MM.1S (cell line): ENCODE data around the gene PPP5C.

Source experiments
- DNase-seq: peaks from one replicate; pipeline ENCODE4 v3.0.0-alpha.2; 2015
- H2AFZ ChIP-seq: fragments of 300-600 bp; sonication (generic); 2 replicates; pipeline ENCODE4 v1.6.0; 2016; ENCODE audit warnings: antibody characterized with exemption, low read length
- H3F3A ChIP-seq: fragments of 300-600 bp; sonication (generic); 2 replicates; pipeline ENCODE4 v1.6.1; 2016; ENCODE audit warnings: mild to moderate bottlenecking, antibody characterized with exemption, low read length, moderate library complexity, mixed read lengths; ENCODE audit not compliant: insufficient read depth
- H3K27ac ChIP-seq: fragments of 300-600 bp; sonication (generic); 2 replicates; pipeline ENCODE4 v1.5.1; 2016; ENCODE audit warnings: mild to moderate bottlenecking, low read length
- H3K27me3 ChIP-seq: fragments of 300-600 bp; sonication (generic); replicated peaks from 2 replicates; pipeline ENCODE4 v1.6.0; 2016; ENCODE audit warnings: low read length; ENCODE audit not compliant: insufficient read depth
- H3K36me3 ChIP-seq: fragments of 300-600 bp; sonication (generic); replicated peaks from 2 replicates; pipeline ENCODE4 v1.6.1; 2016; ENCODE audit warnings: mild to moderate bottlenecking, low read length, mixed read lengths; ENCODE audit not compliant: insufficient read depth
- H3K4me1 ChIP-seq: fragments of 300-600 bp; sonication (generic); 2 replicates; pipeline ENCODE4 v1.6.1; 2016; ENCODE audit warnings: low read length, mixed read lengths
- H3K4me2 ChIP-seq: fragments of 300-600 bp; sonication (generic); 2 replicates; pipeline ENCODE4 v1.6.0; 2016; ENCODE audit warnings: low read depth, low read length
- H3K4me3 ChIP-seq: fragments of 300-600 bp; sonication (generic); 2 replicates; pipeline ENCODE4 v1.5.1; 2016; ENCODE audit warnings: low read length, mixed read lengths
- H3K79me2 ChIP-seq: fragments of 300-600 bp; sonication (generic); 2 replicates; pipeline ENCODE4 v1.6.1; 2016; ENCODE audit warnings: mixed run types, low read length, mixed read lengths
- H3K9ac ChIP-seq: fragments of 300-600 bp; sonication (generic); 2 replicates; pipeline ENCODE4 v1.6.1; 2016; ENCODE audit warnings: low read length, mixed read lengths
- H3K9me2 ChIP-seq: fragments of 300-600 bp; sonication (generic); replicated peaks from 2 replicates; pipeline ENCODE4 v1.6.1; 2016; ENCODE audit warnings: mild to moderate bottlenecking, low read length, mixed read lengths; ENCODE audit not compliant: insufficient read depth
- H3K9me3 ChIP-seq: fragments of 300-600 bp; sonication (generic); replicated peaks from 2 replicates; pipeline ENCODE4 v1.6.1; 2016; ENCODE audit warnings: mild to moderate bottlenecking, low read length, mixed read lengths; ENCODE audit not compliant: insufficient read depth
- H4K20me1 ChIP-seq: fragments of 300-600 bp; sonication (generic); 2 replicates; pipeline ENCODE4 v1.6.1; 2016; ENCODE audit warnings: mild to moderate bottlenecking, low read length, moderate library complexity, mixed read lengths; ENCODE audit not compliant: insufficient read depth
- EZH2 ChIP-seq: fragments of 300-600 bp; sonication (generic); optimal IDR thresholded peaks from 2 replicates; pipeline ENCODE3; 2017; ENCODE audit warnings: low read depth, mild to moderate bottlenecking, antibody characterized with exemption, low read length, mixed read lengths
- EZH2phosphoT487 ChIP-seq: fragments of 300-600 bp; sonication (generic); IDR thresholded peaks from 2 replicates; pipeline ENCODE4 v1.6.1; 2018; ENCODE audit warnings: antibody characterized with exemption, low read length
- TF ChIP-seq, protein P1 (sequence below): fragments of 300-600 bp; sonication (generic); IDR thresholded peaks from 2 replicates; pipeline ENCODE4 v1.5.1; 2016; ENCODE audit warnings: antibody characterized with exemption, low read length, mixed read lengths

PPP5C gene

DNA sequence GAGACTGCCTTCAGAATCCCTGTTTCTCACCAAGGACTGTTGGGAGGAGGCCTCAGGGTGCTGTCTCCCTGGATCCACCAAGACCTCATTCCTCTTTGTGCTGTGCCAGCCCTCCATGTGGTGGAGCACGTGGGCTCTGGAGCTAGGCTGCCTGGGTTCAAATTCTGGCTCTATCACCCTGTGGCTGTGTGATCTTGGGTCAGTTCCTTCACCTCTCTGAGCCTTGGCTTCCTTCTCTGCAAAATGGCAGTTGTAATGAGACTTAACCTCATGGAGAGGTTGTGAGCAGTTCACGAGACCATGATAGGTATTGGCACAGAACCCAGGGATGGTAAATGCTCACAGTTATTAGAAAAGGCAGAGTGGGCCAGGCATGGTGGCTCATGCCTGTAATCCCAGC is 75.5 kb downstream of the PPP5C start:
- Histone ChIP-seq H3K9me3 (no peaks in the 10 kb centered on the region), H2AFZ (no peak overlapping the region), H3K27me3 (peaks cover 82% of the 10 kb centered on the region), H3K4me2 (no peak overlapping the region), H3K36me3 (no peaks in the 10 kb centered on the region), H3K79me2 (no peaks in the 10 kb centered on the region), H3F3A (no peaks in the 10 kb centered on the region), H4K20me1 (no peaks in the 10 kb centered on the region), H3K4me3 (no peak overlapping the region), H3K4me1 (no peaks in the 10 kb centered on the region), H3K27ac (no peak overlapping the region), H3K9me2 (no peaks in the 10 kb centered on the region), H3K9ac (no peak overlapping the region)
- TF ChIP-seq EZH2 (no peak), EZH2phosphoT487 (no peak)
- TF ChIP-seq, protein P1, sequence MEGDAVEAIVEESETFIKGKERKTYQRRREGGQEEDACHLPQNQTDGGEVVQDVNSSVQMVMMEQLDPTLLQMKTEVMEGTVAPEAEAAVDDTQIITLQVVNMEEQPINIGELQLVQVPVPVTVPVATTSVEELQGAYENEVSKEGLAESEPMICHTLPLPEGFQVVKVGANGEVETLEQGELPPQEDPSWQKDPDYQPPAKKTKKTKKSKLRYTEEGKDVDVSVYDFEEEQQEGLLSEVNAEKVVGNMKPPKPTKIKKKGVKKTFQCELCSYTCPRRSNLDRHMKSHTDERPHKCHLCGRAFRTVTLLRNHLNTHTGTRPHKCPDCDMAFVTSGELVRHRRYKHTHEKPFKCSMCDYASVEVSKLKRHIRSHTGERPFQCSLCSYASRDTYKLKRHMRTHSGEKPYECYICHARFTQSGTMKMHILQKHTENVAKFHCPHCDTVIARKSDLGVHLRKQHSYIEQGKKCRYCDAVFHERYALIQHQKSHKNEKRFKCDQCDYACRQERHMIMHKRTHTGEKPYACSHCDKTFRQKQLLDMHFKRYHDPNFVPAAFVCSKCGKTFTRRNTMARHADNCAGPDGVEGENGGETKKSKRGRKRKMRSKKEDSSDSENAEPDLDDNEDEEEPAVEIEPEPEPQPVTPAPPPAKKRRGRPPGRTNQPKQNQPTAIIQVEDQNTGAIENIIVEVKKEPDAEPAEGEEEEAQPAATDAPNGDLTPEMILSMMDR, result no peak
- DNase-seq, result no peak

DNA sequence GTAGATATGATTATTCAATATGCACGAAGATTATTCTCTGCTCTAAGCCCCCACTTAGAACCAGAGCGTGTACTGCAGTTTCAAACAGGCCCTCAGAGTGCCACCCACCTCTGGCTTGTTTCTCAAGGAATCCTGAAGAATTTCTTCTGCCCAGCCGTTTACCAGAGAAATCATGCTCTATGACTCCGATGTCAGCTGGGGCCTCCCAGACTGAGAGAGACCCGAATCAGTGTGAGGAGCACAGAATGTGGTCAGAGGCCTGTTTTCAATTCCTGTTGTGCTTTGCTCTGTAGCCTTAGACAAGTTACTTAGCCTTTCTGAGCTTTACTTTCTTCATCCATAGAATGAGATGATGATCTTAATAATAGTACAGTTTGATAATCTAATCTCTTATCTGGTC is 76.3 kb downstream of the PPP5C start:
- TF ChIP-seq, protein P1, result no peak
- no peak for TF ChIP-seq EZH2
- TF ChIP-seq EZH2phosphoT487, result no peak
- H3K27ac ChIP-seq, result no peak overlapping the region
- H3K9me2 ChIP-seq, result no peaks in the 10 kb centered on the region
- peaks cover 84% of the 10 kb centered on the region for H3K27me3 ChIP-seq
- H3K9ac ChIP-seq, result no peak overlapping the region
- H3K79me2 ChIP-seq, result no peaks in the 10 kb centered on the region
- no peak overlapping the region for H3K4me3 ChIP-seq
- H3K4me2 ChIP-seq, result no peak overlapping the region
- no peaks in the 10 kb centered on the region for H3K4me1 ChIP-seq
- H3K9me3 ChIP-seq, result no peaks in the 10 kb centered on the region
- no peak overlapping the region for H2AFZ ChIP-seq
- no peak for DNase-seq
- no peaks in the 10 kb centered on the region for H4K20me1 ChIP-seq
- H3F3A ChIP-seq, result no peaks in the 10 kb centered on the region
- no peaks in the 10 kb centered on the region for H3K36me3 ChIP-seq

DNA sequence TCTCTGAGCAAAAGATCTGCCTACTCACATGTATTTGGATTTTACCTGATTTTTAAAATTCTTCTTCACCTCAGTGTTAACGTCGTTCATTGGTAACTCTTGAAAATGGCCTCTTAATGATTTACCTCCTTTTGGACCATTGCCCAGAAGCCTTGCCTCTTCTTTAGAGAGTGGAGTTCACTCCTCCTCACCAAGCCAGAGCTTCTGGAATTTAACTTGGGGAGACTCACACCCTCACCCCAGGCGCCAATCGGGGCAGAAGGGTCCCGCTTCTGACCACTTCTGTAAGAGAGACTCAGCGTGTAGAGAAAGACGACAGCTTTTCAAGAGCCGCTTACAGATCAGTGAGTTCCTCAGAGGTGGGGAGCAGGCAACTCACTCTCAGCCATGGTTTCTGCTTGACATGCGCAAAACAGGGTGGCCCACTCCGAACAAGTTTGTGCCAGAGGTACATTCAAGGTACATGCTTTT is 79.2 kb downstream of the PPP5C start:
- H3K9me2 ChIP-seq, result no peaks in the 10 kb centered on the region
- no peaks in the 10 kb centered on the region for H3K36me3 ChIP-seq
- H3K4me3 ChIP-seq, result no peak overlapping the region
- H3K4me2 ChIP-seq, result no peak overlapping the region
- H3K27ac ChIP-seq, result no peak overlapping the region
- H2AFZ ChIP-seq, result no peak overlapping the region
- no peaks in the 10 kb centered on the region for H4K20me1 ChIP-seq
- H3K79me2 ChIP-seq, result no peaks in the 10 kb centered on the region
- peaks cover 4% of the 10 kb centered on the region; the same call in 1 of the 2 replicates for H3K4me1 ChIP-seq
- no peak overlapping the region for H3K9ac ChIP-seq
- TF ChIP-seq EZH2 (no peak), EZH2phosphoT487 (no peak)
- TF ChIP-seq, protein P1, result no peak
- no peaks in the 10 kb centered on the region for H3F3A ChIP-seq
- peaks cover 85% of the 10 kb centered on the region for H3K27me3 ChIP-seq
- no peak for DNase-seq
- H3K9me3 ChIP-seq, result no peaks in the 10 kb centered on the region
